Cardiac fibroblast (primary cell): Measurements from ENCODE around the gene LMX1A.

Experiments
- DNase-seq, 2 donors: peaks; one replicate each; pipeline versions ENCODE4 v3.0.0 to v3.0.0-alpha.2; 2010; ENCODE audit warnings: low read depth in 2 of 2
- H3K4me3 ChIP-seq, 2 donors: replicated peaks in 1 of 2; 1 replicate in 1 of 2; 2 replicates in 1 of 2; pipeline ENCODE4 v1.5.1; 2011; ENCODE audit warnings: low read depth in 2 of 2, low read length in 2 of 2, mild to moderate bottlenecking in 2 of 2, moderate library complexity in 1 of 2
- TF ChIP-seq, protein P1 (sequence below): IDR thresholded peaks from one replicate; pipeline ENCODE4 v1.5.1; 2011; ENCODE audit warnings: low read depth, mild to moderate bottlenecking, low read length, inconsistent platforms

LMX1A gene

DNA sequence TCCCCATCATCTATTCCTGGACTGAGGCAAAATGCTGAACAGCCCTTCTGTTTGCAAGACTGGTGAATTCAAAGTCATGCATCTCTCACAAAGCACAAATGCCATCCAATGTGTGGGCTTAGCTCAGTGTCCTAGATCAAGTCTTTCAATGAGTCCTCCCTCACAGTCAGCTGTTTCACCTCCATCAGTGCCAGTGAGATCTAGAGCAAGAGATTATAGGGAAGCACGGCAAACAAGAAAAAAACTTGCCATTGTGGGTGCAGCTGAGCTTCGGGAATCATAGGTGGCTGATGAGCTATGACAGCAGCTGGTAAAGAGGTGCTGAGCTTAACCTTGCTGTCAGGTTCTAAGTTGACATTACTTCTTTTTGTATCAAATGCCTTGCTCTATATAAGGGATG, 130.2 kb downstream of the LMX1A start:
- no peak for DNase-seq
- no peak overlapping the region for H3K4me3 ChIP-seq
- TF ChIP-seq, protein P1, sequence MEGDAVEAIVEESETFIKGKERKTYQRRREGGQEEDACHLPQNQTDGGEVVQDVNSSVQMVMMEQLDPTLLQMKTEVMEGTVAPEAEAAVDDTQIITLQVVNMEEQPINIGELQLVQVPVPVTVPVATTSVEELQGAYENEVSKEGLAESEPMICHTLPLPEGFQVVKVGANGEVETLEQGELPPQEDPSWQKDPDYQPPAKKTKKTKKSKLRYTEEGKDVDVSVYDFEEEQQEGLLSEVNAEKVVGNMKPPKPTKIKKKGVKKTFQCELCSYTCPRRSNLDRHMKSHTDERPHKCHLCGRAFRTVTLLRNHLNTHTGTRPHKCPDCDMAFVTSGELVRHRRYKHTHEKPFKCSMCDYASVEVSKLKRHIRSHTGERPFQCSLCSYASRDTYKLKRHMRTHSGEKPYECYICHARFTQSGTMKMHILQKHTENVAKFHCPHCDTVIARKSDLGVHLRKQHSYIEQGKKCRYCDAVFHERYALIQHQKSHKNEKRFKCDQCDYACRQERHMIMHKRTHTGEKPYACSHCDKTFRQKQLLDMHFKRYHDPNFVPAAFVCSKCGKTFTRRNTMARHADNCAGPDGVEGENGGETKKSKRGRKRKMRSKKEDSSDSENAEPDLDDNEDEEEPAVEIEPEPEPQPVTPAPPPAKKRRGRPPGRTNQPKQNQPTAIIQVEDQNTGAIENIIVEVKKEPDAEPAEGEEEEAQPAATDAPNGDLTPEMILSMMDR, result no peak

DNA sequence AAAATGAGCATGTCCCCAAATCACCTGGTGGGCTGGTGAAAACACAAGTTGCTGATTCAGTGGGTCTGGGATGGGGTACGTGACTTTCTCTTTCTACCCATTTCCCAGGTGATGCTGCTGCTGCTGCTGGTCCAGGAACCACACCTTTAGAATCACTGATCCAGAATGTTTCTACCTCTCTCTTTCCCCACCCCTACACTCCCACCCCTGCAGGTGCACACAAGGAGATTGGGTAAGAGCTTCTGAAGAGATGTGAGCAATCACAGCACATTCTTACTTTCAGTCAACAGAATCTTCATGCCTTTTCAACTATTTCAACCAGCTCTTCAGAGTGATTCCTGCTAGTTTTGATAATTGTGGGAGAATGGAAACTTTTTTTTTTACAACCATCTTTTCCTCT, 130.9 kb downstream of the LMX1A start:
- TF ChIP-seq, protein P1, result no peak
- H3K4me3 ChIP-seq, result no peak overlapping the region
- no peak for DNase-seq

DNA sequence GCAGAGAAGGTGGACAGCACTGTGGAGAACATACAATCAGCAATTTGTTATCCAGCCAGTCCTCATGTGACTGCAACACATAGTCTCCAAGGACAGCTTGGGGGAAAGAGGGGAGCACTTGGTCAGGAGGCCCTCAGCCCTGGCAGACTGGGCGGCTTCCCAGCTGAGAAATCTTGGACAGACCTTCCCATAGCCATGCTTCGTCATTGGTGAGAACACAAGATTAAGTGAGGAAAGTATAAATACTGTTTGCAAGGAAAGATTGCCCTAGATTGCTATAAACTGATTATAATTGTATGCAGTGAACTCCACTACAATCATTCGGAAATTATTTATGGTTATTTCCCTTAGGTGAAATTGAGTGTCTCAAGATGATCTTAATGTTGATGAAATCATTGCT, 131.5 kb downstream of the LMX1A start:
- H3K4me3 ChIP-seq, result no peak overlapping the region
- TF ChIP-seq, protein P1, result no peak
- no peak for DNase-seq

DNA sequence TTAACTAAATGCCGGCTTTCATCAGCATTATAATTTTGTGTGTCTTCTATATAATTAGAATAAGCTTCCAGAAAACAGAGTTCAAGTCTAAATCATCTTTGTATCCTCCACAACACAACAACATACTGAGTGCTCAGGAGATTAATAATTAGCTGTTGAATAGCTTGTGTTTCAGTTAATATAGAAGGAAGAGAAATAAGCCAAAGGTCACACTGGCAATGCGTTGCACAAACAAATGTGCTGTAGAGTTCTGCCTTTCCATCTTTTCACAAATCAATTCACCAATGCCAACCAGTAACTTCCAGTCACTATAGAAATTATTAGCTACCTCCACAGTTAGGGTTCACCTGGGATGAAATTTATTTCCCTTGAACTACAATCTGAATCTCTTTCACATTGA, 132.0 kb downstream of the LMX1A start:
- no peak for DNase-seq
- TF ChIP-seq, protein P1, result no peak
- H3K4me3 ChIP-seq, result no peak overlapping the region

DNA sequence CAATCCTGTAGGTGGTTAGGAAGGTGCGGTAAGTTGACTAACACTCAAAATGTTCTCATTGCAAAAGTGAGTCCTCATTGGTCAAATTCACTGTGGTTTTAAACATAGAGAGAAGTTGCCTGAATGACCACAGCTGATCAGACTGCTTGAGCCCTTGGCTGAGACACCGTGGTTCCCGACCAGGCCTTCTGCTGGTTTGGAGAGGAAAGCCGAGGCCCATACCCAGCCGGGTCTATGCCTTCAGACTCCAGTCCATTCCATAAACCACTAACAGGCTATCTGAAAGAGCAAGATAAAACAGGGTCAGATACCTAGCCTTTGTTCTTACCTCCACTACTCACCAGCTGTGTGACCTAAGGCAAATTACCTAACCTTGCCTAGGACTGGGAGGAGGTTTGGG, 133.9 kb downstream of the LMX1A start:
- TF ChIP-seq, protein P1, result no peak
- no peak for DNase-seq
- no peak overlapping the region for H3K4me3 ChIP-seq

DNA sequence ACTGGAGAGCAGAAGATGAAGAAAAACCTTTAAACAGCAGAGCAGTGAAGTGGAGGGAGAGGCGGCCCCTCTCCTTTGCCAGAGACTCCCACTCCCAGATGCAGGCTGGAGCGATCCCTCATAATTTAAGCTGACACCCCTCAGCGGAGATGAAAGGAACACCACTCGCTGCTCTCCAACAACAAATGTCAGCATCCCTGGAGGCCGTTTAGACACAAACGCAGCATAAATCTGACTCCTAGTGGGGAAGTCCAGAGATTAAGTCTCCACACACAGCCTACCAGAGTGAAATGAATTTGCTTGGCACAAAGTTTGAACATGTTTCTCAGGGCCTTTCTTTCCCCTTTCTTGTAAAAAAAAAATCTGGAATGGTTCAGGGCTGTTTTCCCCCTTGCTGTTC, 137.8 kb downstream of the LMX1A start:
- TF ChIP-seq, protein P1, result no peak
- H3K4me3 ChIP-seq, result no peak overlapping the region
- no peak for DNase-seq

DNA sequence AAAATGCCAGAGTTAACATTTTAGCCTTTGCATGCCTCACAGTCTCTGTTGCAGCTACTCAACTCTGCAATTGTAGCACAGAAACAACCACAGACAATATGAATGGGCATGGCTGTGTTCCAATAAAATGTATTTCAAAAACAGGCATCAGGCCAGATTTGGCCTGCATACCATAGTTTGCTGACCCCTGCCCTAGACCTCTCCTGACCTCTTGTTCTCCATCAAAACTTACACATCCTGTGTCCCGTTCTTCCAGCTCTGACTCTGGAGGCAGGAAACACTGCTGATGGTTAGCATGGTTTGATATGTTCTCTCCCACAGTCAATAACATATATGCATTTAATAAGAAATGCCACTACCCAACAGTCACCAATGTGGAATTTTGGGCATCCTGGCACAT, 138.6 kb downstream of the LMX1A start:
- TF ChIP-seq, protein P1, result no peak
- DNase-seq, result no peak
- no peak overlapping the region for H3K4me3 ChIP-seq
